ENCODE data around the gene PLK2. TPM values are rescaled to one million over a fixed set of nuclear protein-coding genes. Genes with fewer than 3 reads are reported as not detected.

Gene PLK2
- total and polyA plus RNA-seq, 2 of the 8 experiments (the other 6 are each of a cell fraction or from before 2014, with no cell fraction given), result 5.8 to 20.6 TPM

- peaks cover 8 to 24% (median 19%) of the 10 kb centered on the region in 4 experiments for H3K36me3 ChIP-seq (ENCODE audit: control insufficient read depth in 2 of 4, insufficient read depth in 4 of 4, low read length in 3 of 4)
- no peak overlapping the region for H4K8ac ChIP-seq (ENCODE audit: extremely low read depth, insufficient read depth, low read length)
- no peak overlapping the region for H3K14ac ChIP-seq (ENCODE audit: insufficient read length)
- TF ChIP-seq POLR2A (IDR thresholded peaks at IDR 0.05; ENCODE audit: control extremely low read depth in 1 of 2, low read depth in 2 of 2, low read length in 2 of 2), result no peak
- no peak overlapping the region for H2BK20ac ChIP-seq (ENCODE audit: low read length)
- no peak overlapping the region for H3K4me2 ChIP-seq (ENCODE audit: insufficient read depth in 1 of 2, low read depth in 2 of 2, low read length in 2 of 2)
- H3K27me3 ChIP-seq (replicated peaks in 1 of 4; ENCODE audit: control insufficient read depth in 3 of 4, extremely low read depth in 1 of 4, insufficient read depth in 3 of 4, low read length in 3 of 4), result no peaks in the 10 kb centered on the region
- no peaks in the 10 kb centered on the region for H3K23me2 ChIP-seq (ENCODE audit: low read depth, low read length)
- no peaks in the 10 kb centered on the region for H3K4me1 ChIP-seq (replicated peaks in 1 of 4; ENCODE audit: control insufficient read depth in 3 of 4, insufficient read depth in 4 of 4, low read length in 3 of 4)
- no peak overlapping the region for H4K5ac ChIP-seq (ENCODE audit: insufficient read length, low read depth, low read length)
- DNase-seq (ENCODE audit: low read depth in 1 of 2, low spot score in 2 of 2), result no peak
- no peak overlapping the region for H2BK5ac ChIP-seq (ENCODE audit: low read depth, low read length)
- H3K9ac ChIP-seq (replicated peaks in 1 of 4; ENCODE audit: extremely low read depth in 1 of 4, low read depth in 3 of 4, low read length in 3 of 4), result no peak overlapping the region
- H2BK12ac ChIP-seq (ENCODE audit: low read depth, low read length), result no peak overlapping the region
- FAIRE-seq, result no peak
- H3K9me3 ChIP-seq (ENCODE audit: insufficient read depth in 2 of 2, low read depth in 1 of 2, low read length in 1 of 2), result 0 out of 4 replicates have a peak, but pooled peaks cover 0 to under 1% of the 10 kb centered on the region in 2 experiments
- H4K20me1 ChIP-seq (replicated peaks in 1 of 2; ENCODE audit: control insufficient read depth in 1 of 2, insufficient read depth in 2 of 2, low read length in 2 of 2), result no peaks in the 10 kb centered on the region
- CTCF ChIA-PET (ENCODE audit: partially characterized antibody), result interaction anchor here (0.6 to 1.4 kb wide), 2 partner anchors 10 to 329 kb away, joined by 3 to 4 read pairs; no protein-coding TSS in a partner anchor
- no peak overlapping the region for H3K18ac ChIP-seq (ENCODE audit: extremely low read depth, low read length)
- H2BK15ac ChIP-seq (ENCODE audit: low read length), result no peak overlapping the region
- no peak overlapping the region for H3K4ac ChIP-seq (replicated peaks; ENCODE audit: insufficient read length, low read depth, low read length)
- H4K91ac ChIP-seq (replicated peaks; ENCODE audit: insufficient read length, low read length), result no peak overlapping the region
- no peak overlapping the region for H3K4me3 ChIP-seq (ENCODE audit: extremely low read depth in 1 of 4, insufficient read depth in 2 of 4, low read depth in 3 of 4, low read length in 4 of 4)
- H3K56ac ChIP-seq (replicated peaks; ENCODE audit: insufficient read length, low read depth, low read length), result no peak overlapping the region
- WGBS, 2 experiments (ENCODE audit: extremely low coverage in 1 of 2, insufficient coverage in 1 of 2, insufficient read length in 1 of 2, insufficient replicate concordance in 2 of 2, low coverage in 1 of 2, low lambda C conversion rate in 2 of 2, missing lambda C conversion rate in 1 of 2), result 86% methylated on average over 10 of the region's 10 CpGs; no CpG with 5 or more reads in 1 of the 2 experiments
- no peak overlapping the region for H2BK120ac ChIP-seq (replicated peaks; ENCODE audit: low read depth, low read length)
- H2AK5ac ChIP-seq (ENCODE audit: low read depth, low read length), result no peak overlapping the region
- no peaks in the 10 kb centered on the region for H3K79me1 ChIP-seq (ENCODE audit: low read depth, low read length)
- no peaks in the 10 kb centered on the region for H3K79me2 ChIP-seq (ENCODE audit: control insufficient read depth in 1 of 2, insufficient read depth in 2 of 2, low read length in 2 of 2)
- H2AFZ ChIP-seq (ENCODE audit: low read length), result no peak overlapping the region
- H3K23ac ChIP-seq (ENCODE audit: insufficient read length), result no peak overlapping the region
- no peak overlapping the region for H3K27ac ChIP-seq (ENCODE audit: low read depth, low read length)
- POLR2A ChIA-PET (ENCODE audit: partially characterized antibody), result no interaction called here
These were observed 8.9 kb downstream of the PLK2 start for GRCh38 chr5:58450811-58451629.
